GM19463 (cell line): Measurements from ENCODE around the gene DNAJC11.

ENCODE experiments used
- ATAC-seq: cut with Tn5 transposase; IDR thresholded peaks from one replicate; pipeline ENCODE4 v1.9.1; 2021; ENCODE audit warnings: mild to moderate bottlenecking, moderate library complexity; ENCODE audit not compliant: unreplicated experiment

Gene DNAJC11

GRCh38 chr1:6627031-6627430 is 74.6 kb downstream of the DNAJC11 start:
- no peak for ATAC-seq

DNA sequence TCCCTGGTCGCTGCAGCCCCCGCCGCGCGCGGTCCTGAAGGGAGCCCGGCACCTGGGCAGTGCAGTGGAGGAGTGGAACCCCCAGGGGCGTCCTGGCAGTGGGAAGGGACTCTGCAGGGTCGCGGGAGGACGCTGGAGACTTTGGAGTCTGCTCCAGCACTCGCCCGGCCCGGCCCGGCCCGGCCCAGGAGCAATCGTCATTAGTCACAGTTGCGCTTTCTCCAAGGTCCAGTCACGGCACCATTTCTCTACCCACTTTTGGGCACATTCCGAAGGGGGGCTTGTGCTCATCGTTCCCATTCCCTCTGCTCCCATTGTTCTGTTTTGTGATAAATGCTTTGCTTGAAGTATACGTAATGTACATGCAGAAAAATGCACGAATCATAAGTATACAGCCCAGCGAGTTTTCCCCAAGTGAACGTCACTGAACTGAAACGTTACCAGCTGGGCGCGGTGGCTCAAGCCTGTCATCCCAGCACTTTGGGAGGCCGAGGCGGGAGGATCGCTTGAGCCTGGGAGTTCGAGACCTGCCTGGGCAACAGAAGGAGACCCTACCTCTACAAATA is 75.9 kb downstream of the DNAJC11 start:
- no peak for ATAC-seq

DNA sequence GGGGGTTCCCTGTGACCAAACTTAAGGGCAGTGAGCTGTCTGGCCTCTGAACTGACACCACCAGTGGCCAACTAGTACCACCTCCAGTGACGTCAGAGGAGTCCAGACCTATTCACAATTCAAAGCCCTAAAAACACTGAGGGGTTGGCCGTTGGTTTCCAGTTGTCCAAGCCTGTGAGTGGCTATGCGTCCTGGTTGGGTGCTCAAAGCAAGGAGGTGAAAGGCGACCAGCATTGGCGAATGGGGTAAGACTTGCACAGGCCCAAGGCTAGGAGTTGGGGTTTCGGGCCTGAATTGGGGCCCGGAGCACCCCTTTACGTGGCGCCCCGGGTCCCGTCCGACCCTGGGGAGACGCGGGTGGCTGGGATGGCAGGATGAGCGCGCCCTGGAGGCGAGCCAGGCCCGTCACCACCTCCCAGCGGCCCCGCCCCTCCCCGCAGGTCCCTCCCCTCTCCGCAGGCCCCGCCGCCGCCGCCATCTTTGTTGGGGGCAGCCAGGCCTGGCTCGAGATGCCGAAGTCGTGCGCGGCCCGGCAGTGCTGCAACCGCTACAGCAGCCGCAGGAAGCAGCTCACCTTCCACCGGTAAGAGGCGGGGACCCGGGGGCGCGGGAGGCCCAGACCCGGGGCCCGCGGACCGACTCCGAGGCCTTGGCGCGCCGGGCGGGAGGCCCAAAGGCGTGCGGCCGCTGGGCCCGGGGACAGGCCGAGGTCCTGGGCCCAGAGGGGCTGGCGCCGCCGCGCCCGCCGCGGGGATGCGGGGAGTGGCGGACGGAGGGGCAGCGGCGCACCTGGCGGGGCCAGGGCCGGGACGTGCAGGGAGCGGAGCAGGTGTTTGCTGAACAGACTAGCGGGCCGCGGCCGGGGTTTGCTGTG is 76.7 kb downstream of the DNAJC11 start, which contains the start of gene THAP3:
Gene THAP3, plus strand, starts transcription at position 159 of the 874 bp plus-strand sequence. Its CDS starts 351 bp downstream, at position 510.
- peak; percentile 87 for ATAC-seq

DNA sequence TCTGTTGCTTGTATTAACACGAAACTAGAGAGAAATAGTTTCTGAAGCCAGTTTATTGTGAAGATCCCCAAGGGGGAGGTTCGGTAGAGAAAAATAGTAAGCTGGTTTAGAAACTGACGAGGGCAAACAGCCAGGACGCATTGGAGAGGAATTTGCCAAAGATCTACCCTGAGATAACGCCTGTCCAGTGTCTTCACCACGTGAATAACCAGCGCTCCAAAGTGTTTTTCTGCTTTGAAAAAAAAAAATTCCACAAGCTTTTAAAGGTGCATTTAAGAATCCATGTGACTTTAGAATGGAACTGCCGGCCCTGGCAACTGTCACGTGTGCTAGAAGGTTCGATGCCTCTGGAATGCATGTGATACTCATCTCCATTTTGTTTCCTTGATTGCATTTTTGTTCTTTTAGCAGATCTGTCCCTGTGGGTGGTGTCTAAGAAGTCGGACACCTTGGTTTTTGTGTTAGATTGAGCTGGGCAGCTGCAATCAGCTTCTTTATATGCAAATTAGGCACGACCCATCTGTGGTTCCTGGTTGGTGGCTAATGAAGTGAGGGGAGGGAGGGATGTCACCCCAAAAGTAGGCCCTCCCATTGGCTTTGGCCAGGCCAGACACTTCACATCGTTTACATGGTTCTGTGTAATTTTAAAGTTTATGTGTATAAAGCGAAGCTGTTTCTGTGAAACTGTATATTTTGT is 78.2 kb downstream of the DNAJC11 start:
- ATAC-seq = no peak

DNA sequence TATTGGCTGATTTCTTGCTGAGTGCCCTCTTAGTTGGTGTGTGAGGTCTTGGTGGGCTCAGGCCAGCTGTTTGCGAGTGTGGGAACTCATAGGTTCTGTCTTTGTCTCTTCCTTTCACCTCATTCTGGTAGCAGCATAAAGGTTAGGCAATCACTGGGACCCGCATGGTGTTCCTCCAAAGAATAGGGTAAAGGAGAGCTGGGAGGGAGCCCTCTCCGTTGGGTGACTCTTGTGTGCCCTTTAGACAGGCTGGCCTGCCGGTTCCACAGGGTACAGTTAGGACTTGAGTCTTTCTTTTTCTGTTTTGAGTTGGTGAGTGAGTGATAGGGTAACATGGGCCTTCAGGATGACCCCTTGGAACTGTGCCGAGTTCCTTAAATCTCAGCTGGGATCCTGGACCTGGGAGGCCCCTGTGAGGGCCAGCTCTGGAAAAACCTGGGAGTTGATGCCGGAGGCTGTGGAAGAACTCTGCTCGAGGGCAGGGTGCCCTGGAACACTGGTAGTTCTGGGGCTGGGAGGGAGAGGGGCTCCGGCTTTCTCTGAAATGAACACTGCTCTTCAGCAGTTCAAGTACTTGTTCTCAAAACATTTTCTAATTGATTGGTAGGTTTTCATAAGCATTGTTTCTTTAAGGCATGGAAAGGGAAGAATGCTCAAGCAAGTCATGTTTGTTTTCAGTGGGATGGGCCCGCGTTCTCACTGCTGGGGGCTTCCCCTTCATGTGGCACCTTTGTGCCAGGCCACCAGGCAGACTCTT is 79.0 kb downstream of the DNAJC11 start:
- no peak for ATAC-seq

DNA sequence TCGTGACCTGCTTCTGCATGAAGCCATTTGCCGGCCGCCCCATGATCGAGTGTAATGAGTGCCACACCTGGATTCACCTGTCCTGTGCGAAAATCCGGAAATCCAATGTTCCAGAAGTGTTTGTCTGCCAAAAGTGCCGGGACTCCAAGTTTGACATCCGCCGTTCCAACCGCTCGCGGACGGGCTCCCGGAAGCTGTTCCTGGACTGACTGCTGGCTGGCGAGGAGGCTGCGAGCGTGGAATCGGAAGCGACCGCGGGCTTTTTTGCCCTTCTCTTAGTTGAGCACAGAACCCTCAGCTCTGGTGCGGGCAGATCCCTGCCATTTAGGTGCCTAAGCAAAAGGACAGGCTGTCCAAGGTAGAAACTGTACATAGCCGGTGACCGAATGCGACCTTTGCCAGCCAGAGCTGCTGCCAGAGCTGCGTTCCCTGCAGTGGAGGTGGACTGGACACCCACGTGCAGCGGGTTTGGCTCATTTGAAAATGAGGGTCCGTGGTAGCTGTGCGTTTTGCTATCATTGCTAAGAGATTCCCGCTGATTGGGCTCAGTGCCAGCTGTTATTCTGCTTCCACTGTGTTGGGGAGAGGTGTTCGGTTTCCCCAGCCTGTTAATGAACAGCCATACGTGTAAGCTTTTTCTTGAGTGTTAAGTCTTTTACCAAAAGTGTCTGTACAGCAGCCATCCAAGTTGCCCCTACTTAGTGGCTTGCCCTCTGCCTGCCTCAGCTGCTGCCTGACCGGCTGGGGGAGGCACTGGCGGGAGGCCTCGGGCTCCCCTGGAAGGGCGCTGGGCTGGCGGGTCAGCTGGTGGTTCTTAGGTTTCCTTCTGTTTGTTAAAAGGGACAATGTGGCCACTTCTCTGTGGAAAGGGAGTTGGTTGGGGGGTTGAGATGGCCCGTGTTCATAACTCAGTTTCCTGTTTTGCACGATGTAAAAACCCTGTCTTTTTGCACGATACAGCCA is 79.9 kb downstream of the DNAJC11 start:
- ATAC-seq = no peak

- no peak for ATAC-seq
Measured at GRCh38 chr1:6619045-6619444, 82.6 kb downstream of the DNAJC11 start.

DNA sequence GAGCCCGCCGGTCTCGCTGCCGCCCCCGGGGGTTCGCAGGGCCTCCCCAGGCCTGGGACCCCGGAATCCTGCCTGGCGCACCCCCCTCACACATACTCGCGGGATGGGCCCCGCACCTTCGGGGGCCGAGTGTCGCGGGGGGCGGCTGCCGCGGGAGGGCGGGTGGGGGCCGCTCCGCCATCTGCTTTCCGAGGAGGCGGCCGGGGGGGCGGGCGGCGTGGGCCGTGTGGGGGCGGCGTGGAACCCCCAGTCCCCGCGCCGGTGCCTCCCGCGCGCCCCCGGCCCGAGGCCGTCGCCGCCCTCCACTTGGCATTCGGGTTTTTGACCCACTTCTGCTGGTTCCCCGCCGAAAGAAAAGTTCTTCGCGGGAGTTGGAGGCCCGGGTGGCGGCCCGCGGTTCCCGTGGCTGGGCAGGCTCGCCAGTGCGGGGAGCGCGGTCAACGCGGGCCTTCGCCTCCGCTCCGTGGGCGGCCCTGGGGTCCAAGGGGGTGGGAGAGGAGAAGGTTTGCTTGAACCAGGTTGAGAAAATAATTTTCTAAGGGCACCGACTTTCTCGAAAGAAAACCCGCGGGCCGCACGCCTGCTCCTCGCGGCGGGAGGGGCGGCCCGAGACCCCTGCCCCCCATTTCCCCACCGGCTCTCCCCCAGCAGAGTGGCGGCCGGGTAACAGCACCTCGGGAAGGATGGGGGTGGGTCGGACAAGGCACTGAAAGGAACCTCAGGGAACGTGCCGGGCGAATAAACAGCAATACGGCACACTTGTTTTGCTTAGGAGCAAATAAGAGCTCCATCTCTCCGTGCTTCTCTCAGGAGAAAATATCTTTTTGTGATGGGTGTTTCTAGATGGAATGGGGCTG is 86.5 kb downstream of the DNAJC11 start:
- no peak for ATAC-seq

- no peak for ATAC-seq
Measured at GRCh38 chr1:6614019-6614928, 87.3 kb downstream of the DNAJC11 start.

DNA sequence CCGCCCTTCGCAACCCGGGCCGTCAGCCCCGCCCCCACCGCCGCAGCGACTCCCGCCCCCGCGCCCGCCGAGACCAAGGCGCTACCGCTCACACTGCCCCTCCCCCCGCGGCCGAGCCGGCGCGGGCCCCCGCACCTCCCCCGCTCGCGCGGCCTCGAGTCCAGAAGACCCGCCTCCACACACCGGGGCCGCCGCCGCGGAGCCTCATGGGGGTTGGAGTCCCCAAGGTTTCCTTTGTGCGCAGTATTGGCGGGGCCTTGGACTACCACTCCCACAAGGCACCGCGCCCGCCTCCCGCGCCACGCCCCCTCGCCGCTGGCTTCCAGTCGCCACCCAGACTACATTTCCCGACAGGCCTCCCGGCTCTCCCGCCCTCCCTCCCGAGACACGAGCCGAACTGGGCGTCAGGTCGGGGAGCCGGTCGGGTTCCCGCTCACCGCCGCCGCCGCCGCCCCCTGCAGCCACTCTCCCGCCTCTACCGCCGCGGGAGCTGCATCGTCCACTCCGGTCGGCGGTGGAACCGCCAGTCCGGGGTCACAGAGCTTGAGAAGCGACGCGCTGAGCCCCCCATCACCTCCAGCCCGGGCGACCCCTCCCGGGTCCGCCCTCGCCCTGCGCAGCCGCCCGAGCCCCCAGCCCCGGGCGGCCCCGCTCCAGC is 88.1 kb downstream of the DNAJC11 start, which contains the start of gene PHF13:
Gene PHF13, plus strand, starts transcription at position 371 of the 658 bp plus-strand sequence. CDS start 336 bp downstream, outside the sequence.
- peak; percentile 92 for ATAC-seq

GRCh38 chr1:6612641-6613360 is 88.8 kb downstream of the DNAJC11 start:
- peak; percentile 34 for ATAC-seq

DNA sequence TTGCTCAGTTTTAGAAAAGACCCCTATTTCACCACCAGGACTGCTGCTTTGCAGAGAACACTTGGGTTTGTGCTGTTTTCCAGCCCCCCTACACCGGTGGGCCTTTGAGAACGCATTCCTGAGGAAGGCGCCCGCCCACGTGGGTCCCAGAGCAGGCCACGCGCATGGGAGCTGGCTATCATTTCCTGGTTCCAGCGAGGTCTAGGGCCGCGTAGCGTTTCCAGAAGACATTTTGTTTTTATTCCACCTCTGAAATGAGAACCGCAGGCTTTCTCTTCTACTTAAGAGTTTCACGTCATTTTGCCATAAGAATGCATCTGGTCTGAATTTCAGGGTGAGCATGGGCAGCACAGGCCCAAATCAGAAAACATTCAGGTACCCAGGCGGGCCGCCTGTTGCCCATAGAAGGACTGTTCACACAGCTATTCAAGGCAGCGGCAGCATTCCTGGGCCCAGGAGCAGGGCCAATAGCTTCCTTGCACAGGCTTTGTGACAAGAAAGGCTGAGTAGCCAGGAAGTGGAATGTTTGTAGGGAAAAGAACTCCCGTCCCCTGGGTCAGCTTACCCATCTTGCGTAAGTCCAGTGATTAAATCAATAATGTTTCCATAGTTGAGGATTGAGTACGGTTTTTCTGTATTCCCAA is 97.6 kb downstream of the DNAJC11 start:
- no peak for ATAC-seq

- peak; percentile 23 for ATAC-seq
Measured at GRCh38 chr1:6603238-6603914, 98.2 kb downstream of the DNAJC11 start.

DNA sequence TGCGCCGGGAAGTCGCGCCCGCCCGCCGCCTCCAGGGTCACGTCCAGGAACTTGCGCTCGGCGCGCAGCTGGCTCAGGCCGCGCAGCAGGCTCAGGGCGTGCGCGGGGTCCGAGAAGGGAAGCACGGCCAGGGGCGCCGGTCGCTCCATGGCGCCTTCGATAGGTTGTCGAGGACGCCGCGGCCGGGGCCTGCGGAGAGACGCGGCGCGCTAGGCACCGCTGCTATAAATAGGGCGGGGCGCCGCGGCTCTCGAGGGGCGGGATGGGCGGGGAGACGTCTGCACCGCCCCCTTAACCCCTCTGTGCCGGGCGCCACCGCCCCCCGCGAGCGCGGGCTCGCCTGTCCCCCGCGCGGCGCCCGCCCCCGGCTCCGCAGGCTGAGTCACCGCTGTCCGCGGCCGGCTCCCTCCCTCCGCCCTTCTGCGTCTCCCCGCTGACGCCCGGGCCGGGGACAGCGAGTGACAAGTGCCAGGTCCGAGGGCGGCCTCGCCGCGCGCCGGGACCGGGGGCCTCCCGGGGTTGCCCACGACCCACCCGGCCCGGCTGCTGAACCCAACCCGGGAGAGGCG is 98.9 kb downstream of the DNAJC11 start, which contains the start of gene KLHL21:
Gene KLHL21, minus strand, starts transcription at position 201 of the 569 bp plus-strand sequence. Its CDS starts 52 bp downstream, at position 149.
- ATAC-seq = peak; percentile 65
